Dendritic cell treated with granulocyte-macrophage colony-stimulating factor and Interleukin-4, amounts not matched to agents 40 ng/mL and 50 ng/mL, for 4 days (primary cell): Measurements from ENCODE around the gene ADA.

Experiments
- H3K27ac Mint-ChIP-seq: one replicate; pipeline ENCODE4 v1.8.0; 2022; ENCODE audit warnings: mild to moderate bottlenecking, mixed read lengths
- H3K27me3 Mint-ChIP-seq: one replicate; pipeline ENCODE4 v1.8.0; 2022; ENCODE audit warnings: mild to moderate bottlenecking, mixed read lengths
- H3K36me3 Mint-ChIP-seq: one replicate; pipeline ENCODE4 v1.8.0; 2022; ENCODE audit warnings: low read depth, mixed read lengths
- H3K4me1 Mint-ChIP-seq: one replicate; pipeline ENCODE4 v1.8.0; 2022; ENCODE audit warnings: low read depth, mixed read lengths
- H3K4me3 Mint-ChIP-seq: one replicate; pipeline ENCODE4 v1.8.0; 2022; ENCODE audit warnings: mild to moderate bottlenecking, moderate library complexity, mixed read lengths
- H3K9me3 Mint-ChIP-seq: one replicate; pipeline ENCODE4 v1.8.0; 2022; ENCODE audit warnings: mixed read lengths
- intact Hi-C: fragments of 100-400 bp; cut with micrococcal nuclease; formaldehyde crosslinking; loops from one replicate; pipeline ENCODE4 v1.15.0; 2022

The ADA gene

GRCh38 chr20:44619294-44619693 lies 32.2 kb downstream of the ADA start:
- Mint-ChIP-seq H3K36me3 (peaks cover 78% of the 10 kb centered on the region), H3K4me3 (no peak overlapping the region), H3K9me3 (peaks cover 9% of the 10 kb centered on the region), H3K27me3 (no peaks in the 10 kb centered on the region), H3K4me1 (peaks cover 5% of the 10 kb centered on the region), H3K27ac (no peak overlapping the region)
- intact Hi-C loops = no loop called here

DNA sequence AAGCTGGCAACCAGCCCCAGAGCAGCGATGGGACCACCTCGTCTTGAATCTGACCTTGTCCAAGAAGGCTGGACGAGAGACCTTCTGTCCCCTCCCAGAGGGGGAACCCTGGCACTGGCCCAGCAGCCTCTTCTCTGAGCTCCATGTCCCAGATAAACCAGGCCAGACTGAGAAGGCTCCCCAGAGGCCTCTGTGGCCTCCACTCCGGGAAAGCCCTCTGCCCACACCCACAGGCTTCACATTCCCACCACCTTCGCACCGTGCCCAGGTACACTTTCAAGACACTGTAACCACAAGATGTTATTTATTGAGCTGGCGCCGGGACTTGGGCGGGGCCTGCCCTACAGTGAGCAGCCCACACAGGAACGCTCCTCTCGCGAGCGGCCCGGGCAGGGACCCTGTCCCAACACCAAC lies 33.2 kb downstream of the ADA start:
- intact Hi-C loops = no loop called here
- Mint-ChIP-seq H3K4me3 (no peak overlapping the region), H3K36me3 (peaks cover 75% of the 10 kb centered on the region), H3K27ac (no peak overlapping the region), H3K9me3 (peaks cover 2% of the 10 kb centered on the region), H3K27me3 (no peaks in the 10 kb centered on the region), H3K4me1 (peaks cover under 1% of the 10 kb centered on the region)

GRCh38 chr20:44616604-44616964 lies 34.9 kb downstream of the ADA start:
- intact Hi-C loops = no loop called here

GRCh38 chr20:44615876-44616603 lies 35.5 kb downstream of the ADA start:
- H3K4me3 Mint-ChIP-seq = no peak overlapping the region
- no peaks in the 10 kb centered on the region for H3K4me1 Mint-ChIP-seq
- intact Hi-C loops = no loop called here
- H3K36me3 Mint-ChIP-seq = peaks cover 52% of the 10 kb centered on the region
- H3K27me3 Mint-ChIP-seq = no peaks in the 10 kb centered on the region
- H3K9me3 Mint-ChIP-seq = no peaks in the 10 kb centered on the region
- H3K27ac Mint-ChIP-seq = no peak overlapping the region

More at GRCh38 chr20:44616604-44616964, 34.9 kb downstream of the ADA start:
- no peaks in the 10 kb centered on the region for H3K27me3 Mint-ChIP-seq
- H3K27ac Mint-ChIP-seq = no peak overlapping the region
- H3K36me3 Mint-ChIP-seq = peaks cover 58% of the 10 kb centered on the region
- H3K4me1 Mint-ChIP-seq = no peaks in the 10 kb centered on the region
- H3K4me3 Mint-ChIP-seq = no peak overlapping the region
- H3K9me3 Mint-ChIP-seq = no peaks in the 10 kb centered on the region

GRCh38 chr20:44615169-44615791 lies 36.2 kb downstream of the ADA start:
- intact Hi-C loops = no loop called here
- Mint-ChIP-seq H3K4me3 (no peak overlapping the region), H3K27me3 (no peaks in the 10 kb centered on the region), H3K4me1 (peaks cover 3% of the 10 kb centered on the region), H3K9me3 (no peaks in the 10 kb centered on the region), H3K36me3 (peaks cover 45% of the 10 kb centered on the region), H3K27ac (no peak overlapping the region)

GRCh38 chr20:44614525-44614924 lies 37.0 kb downstream of the ADA start:
- Mint-ChIP-seq H3K9me3 (no peaks in the 10 kb centered on the region), H3K27me3 (no peaks in the 10 kb centered on the region), H3K27ac (no peak overlapping the region), H3K4me1 (peaks cover 10% of the 10 kb centered on the region), H3K4me3 (no peak overlapping the region), H3K36me3 (peaks cover 37% of the 10 kb centered on the region)
- intact Hi-C loops = no loop called here

DNA sequence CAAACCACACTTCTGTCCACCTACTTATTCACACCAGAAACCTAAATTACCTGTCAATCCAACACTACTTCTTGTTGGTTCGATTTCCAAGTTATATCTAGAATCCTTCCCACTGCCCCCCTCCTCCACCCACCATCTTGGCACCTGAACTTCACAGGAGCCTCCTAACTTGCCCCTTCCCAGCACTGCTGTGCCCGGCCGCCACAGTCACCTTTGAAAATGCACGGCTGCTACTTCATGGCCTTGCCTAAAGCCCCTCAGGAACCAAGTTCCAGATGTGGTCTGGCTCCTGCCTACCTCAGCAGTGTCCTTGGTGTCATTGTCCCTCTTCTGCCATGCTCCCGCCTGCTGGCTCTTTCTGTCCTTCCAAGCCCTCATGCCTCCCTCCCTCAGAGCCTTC lies 37.9 kb downstream of the ADA start:
- Mint-ChIP-seq H3K27ac (no peak overlapping the region), H3K9me3 (no peaks in the 10 kb centered on the region), H3K36me3 (peaks cover 30% of the 10 kb centered on the region), H3K27me3 (no peaks in the 10 kb centered on the region), H3K4me1 (peaks cover 10% of the 10 kb centered on the region), H3K4me3 (no peak overlapping the region)
- intact Hi-C loops = no loop called here

- Mint-ChIP-seq H3K27ac (peak overlapping the region; percentile 51), H3K36me3 (peaks cover 16% of the 10 kb centered on the region), H3K4me1 (peaks cover 10% of the 10 kb centered on the region), H3K4me3 (no peak overlapping the region), H3K27me3 (no peaks in the 10 kb centered on the region), H3K9me3 (no peaks in the 10 kb centered on the region)
- intact Hi-C loops = loop anchor here (1.0 to 2.0 kb wide), 4 partner anchors 34 to 226 kb away; no protein-coding TSS in a partner anchor
These were observed 41.1 kb downstream of the ADA start for GRCh38 chr20:44610313-44610962.

DNA sequence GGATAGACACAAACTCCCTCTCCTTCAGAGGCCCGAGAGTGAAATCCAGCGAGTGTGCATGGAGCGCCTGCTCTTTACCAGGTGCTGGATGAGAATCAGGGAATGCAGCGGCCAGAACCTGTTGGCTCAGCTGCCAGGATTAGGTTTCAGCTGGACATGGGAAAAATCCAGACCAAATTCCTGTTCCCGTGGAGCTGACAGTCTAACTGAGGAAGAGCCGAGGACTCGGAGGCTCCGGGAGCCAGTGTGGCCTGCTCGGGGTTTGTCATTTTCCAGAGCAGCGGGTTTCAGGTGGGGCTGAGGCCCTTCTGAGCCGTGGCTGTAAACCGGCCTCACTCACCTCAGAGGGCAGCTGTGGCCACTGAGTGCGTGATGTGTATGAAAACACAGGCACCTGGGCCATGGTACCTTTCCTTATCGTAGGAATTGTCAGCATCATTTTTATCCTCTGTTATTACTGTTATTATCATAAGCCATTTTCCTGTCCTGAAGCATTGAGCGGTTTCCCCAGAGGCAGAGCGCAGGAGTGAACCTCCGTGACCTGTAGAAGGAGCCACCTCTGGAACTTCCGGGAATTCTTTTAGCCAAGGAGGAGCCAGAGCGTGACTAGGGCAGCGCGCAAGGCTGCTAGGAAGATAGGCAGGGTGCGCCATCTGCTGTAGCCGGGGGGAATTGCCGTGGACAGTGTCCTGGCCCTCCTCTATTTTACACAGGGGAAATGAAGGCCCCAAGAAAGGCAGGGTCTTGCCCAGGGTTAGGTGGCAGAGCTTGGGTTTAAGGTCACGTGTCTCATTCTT lies 41.8 kb downstream of the ADA start:
- Mint-ChIP-seq H3K4me1 (peaks cover 10% of the 10 kb centered on the region), H3K9me3 (no peaks in the 10 kb centered on the region), H3K36me3 (peaks cover 11% of the 10 kb centered on the region), H3K27ac (peak overlapping the region; percentile 51), H3K4me3 (peak overlapping the region; percentile 70), H3K27me3 (no peaks in the 10 kb centered on the region)
- intact Hi-C loops = loop anchor here (1.0 to 2.0 kb wide), 4 partner anchors 33 to 225 kb away; no protein-coding TSS in a partner anchor

- Mint-ChIP-seq H3K36me3 (peaks cover 4% of the 10 kb centered on the region), H3K9me3 (no peaks in the 10 kb centered on the region), H3K27me3 (no peaks in the 10 kb centered on the region), H3K27ac (no peak overlapping the region), H3K4me1 (peaks cover 10% of the 10 kb centered on the region), H3K4me3 (no peak overlapping the region)
- intact Hi-C loops = no loop called here
These were observed 42.4 kb downstream of the ADA start for GRCh38 chr20:44609006-44609515.

DNA sequence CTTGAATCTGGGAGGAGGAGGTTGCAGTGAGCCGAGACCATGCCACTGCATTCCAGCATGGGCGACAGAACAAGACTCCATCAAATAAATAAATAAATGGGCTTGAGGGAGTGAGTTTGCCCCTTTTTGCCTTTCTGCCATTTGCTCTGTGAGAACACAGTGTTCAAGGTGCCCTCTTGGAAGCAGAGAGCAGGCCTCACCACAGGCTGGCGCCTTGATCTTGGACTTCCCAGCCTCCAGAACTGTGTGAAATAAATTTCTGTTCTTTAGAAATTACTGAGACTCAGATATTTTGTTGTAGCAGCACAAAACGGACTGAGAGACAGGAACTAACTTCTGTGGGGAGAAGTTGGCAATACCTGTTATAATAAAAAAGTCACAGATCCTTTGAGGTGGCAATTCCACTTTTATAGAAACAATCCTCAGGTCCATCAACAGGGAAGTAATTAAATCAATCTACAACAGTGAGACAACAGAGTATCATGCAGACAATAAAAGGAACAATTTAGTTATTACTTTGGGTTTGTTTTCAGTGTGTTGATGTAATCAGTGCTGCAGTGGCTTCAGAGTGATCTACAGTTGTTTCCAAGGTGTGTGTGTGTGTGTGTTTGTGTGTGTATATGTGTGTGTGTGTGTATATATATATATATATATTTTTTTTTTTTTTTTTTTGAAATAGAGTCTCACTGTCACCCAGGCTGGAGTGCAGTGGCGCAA lies 44.6 kb downstream of the ADA start:
- no peak overlapping the region for H3K4me3 Mint-ChIP-seq
- intact Hi-C loops = no loop called here
- H3K36me3 Mint-ChIP-seq = no peaks in the 10 kb centered on the region
- H3K27me3 Mint-ChIP-seq = no peaks in the 10 kb centered on the region
- H3K9me3 Mint-ChIP-seq = no peaks in the 10 kb centered on the region
- H3K4me1 Mint-ChIP-seq = peaks cover 14% of the 10 kb centered on the region
- no peak overlapping the region for H3K27ac Mint-ChIP-seq

DNA sequence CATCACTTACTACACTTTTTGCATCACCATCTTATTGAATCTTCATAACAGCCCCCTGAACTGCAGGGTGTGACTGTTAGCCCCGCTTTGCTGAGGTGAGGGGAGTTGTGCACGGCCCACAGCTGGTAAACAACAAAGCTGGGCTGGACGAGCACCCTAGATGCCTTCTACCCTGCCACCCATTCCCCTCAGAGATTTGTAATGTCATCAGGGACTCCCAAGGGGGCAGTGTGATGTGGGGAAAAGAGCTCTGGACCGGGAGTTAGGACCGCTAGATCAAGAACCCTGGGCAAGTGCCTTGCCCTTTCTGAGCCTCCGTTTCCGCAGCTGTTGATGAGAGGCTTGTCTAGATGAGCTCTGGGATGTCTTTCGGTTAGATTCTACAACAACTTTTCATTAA lies 48.2 kb downstream of the ADA start:
- intact Hi-C loops = no loop called here
- no peaks in the 10 kb centered on the region for H3K9me3 Mint-ChIP-seq
- H3K36me3 Mint-ChIP-seq = no peaks in the 10 kb centered on the region
- peaks cover 31% of the 10 kb centered on the region for H3K4me1 Mint-ChIP-seq
- H3K27me3 Mint-ChIP-seq = no peaks in the 10 kb centered on the region
- H3K27ac Mint-ChIP-seq = no peak overlapping the region
- H3K4me3 Mint-ChIP-seq = no peak overlapping the region

DNA sequence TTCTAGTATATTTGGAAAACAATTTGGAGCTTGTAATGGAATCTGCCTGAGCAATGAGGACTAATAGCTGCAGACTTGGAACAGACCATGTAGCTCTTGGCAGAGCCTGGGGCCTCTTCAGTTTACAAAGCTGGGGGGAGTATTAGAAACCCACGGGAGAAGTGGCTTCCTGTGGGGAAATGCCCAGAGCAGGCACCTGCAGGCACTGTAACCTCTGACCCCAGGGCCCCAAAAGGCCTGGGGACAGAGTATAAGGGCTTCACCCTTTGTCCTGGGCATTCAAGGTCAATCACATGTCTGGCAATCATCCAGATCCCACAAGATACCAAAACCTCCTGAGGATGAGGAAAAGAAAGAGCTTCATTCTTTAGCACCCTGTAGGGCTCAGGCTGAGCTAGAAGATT lies 49.7 kb downstream of the ADA start:
- Mint-ChIP-seq H3K27me3 (no peaks in the 10 kb centered on the region), H3K4me3 (no peak overlapping the region), H3K36me3 (no peaks in the 10 kb centered on the region), H3K4me1 (peaks cover 44% of the 10 kb centered on the region), H3K27ac (no peak overlapping the region), H3K9me3 (no peaks in the 10 kb centered on the region)
- intact Hi-C loops = no loop called here
